Kidney capillary endothelial cell (primary cell): ENCODE measurements around the gene GAGE12G.
A peak's percentile ranks its signal among the peaks of the same experiment; 100 is the strongest.
"Not testable (repeated sequence)": the region's sequence is repeated elsewhere in the genome, so short reads cannot be mapped to it uniquely, and the experiment has no call there.

Source experiments
- DNase-seq: peaks from one replicate; pipeline ENCODE4 v3.0.0-alpha.2; 2018; ENCODE audit warnings: low spot score

GAGE12G gene, protein sequence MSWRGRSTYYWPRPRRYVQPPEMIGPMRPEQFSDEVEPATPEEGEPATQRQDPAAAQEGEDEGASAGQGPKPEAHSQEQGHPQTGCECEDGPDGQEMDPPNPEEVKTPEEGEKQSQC

DNA sequence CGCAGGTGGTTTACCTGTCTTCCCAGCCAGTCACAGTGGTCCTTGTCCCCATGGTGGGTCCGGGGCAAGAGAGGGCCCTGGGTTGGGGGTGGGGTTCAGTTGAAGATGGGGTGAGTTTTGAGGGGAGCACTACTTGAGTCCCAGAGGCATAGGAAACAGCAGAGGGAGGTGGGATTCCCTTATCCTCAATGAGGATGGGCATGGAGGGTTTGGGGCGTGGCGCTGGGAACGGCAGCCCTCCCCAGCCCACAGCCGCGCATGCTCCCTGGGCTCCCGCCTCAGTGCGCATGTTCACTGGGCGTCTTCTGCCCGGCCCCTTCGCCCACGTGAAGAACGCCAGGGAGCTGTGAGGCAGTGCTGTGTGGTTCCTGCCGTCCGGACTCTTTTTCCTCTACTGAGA lies at the start of gene GAGE12G:
GAGE12G (plus strand) TSS at position 301 of the 400 bp plus-strand sequence. CDS start 1,155 bp downstream, outside the sequence.
- not testable (repeated sequence) for DNase-seq

DNA sequence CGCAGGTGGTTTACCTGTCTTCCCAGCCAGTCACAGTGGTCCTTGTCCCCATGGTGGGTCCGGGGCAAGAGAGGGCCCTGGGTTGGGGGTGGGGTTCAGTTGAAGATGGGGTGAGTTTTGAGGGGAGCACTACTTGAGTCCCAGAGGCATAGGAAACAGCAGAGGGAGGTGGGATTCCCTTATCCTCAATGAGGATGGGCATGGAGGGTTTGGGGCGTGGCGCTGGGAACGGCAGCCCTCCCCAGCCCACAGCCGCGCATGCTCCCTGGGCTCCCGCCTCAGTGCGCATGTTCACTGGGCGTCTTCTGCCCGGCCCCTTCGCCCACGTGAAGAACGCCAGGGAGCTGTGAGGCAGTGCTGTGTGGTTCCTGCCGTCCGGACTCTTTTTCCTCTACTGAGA lies 38.3 kb upstream of the GAGE12G start, which contains the start of gene GAGE12C:
GAGE12C (plus strand) TSS at position 301 of the 400 bp plus-strand sequence. CDS start 1,155 bp downstream, outside the sequence.
- not testable (repeated sequence) for DNase-seq

DNA sequence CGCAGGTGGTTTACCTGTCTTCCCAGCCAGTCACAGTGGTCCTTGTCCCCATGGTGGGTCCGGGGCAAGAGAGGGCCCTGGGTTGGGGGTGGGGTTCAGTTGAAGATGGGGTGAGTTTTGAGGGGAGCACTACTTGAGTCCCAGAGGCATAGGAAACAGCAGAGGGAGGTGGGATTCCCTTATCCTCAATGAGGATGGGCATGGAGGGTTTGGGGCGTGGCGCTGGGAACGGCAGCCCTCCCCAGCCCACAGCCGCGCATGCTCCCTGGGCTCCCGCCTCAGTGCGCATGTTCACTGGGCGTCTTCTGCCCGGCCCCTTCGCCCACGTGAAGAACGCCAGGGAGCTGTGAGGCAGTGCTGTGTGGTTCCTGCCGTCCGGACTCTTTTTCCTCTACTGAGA lies 28.8 kb upstream of the GAGE12G start, which contains the start of gene GAGE12D:
GAGE12D (plus strand) TSS at position 301 of the 400 bp plus-strand sequence. CDS start 1,155 bp downstream, outside the sequence.
- not testable (repeated sequence) for DNase-seq

DNA sequence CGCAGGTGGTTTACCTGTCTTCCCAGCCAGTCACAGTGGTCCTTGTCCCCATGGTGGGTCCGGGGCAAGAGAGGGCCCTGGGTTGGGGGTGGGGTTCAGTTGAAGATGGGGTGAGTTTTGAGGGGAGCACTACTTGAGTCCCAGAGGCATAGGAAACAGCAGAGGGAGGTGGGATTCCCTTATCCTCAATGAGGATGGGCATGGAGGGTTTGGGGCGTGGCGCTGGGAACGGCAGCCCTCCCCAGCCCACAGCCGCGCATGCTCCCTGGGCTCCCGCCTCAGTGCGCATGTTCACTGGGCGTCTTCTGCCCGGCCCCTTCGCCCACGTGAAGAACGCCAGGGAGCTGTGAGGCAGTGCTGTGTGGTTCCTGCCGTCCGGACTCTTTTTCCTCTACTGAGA lies 19.2 kb upstream of the GAGE12G start, which contains the start of gene GAGE12E:
GAGE12E (plus strand) TSS at position 301 of the 400 bp plus-strand sequence. CDS start 1,155 bp downstream, outside the sequence.
- not testable (repeated sequence) for DNase-seq

DNA sequence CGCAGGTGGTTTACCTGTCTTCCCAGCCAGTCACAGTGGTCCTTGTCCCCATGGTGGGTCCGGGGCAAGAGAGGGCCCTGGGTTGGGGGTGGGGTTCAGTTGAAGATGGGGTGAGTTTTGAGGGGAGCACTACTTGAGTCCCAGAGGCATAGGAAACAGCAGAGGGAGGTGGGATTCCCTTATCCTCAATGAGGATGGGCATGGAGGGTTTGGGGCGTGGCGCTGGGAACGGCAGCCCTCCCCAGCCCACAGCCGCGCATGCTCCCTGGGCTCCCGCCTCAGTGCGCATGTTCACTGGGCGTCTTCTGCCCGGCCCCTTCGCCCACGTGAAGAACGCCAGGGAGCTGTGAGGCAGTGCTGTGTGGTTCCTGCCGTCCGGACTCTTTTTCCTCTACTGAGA lies 9.7 kb upstream of the GAGE12G start, which contains the start of gene GAGE12F:
GAGE12F (plus strand) TSS at position 301 of the 400 bp plus-strand sequence. CDS start 1,155 bp downstream, outside the sequence.
- not testable (repeated sequence) for DNase-seq

DNA sequence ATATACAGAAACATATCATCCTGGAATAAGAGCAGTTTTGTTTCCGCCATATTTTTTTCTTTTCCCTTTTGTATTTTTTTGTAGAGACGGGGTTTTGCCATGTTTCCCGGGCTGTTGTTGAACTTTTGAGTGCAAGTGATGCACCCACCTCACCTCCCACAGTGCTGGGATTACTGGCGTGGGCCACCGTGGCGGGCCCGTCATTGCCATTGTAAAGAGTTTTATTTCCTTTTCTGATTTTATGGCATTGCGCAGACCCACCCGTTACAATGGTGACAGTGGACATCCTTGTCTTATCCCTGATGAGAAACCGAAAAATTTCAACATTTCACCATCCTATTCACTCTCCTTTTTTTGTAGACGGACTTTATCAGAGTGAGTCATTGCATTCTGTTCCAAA lies 1.5 kb upstream of the GAGE12G start:
- not testable (repeated sequence) for DNase-seq

DNA sequence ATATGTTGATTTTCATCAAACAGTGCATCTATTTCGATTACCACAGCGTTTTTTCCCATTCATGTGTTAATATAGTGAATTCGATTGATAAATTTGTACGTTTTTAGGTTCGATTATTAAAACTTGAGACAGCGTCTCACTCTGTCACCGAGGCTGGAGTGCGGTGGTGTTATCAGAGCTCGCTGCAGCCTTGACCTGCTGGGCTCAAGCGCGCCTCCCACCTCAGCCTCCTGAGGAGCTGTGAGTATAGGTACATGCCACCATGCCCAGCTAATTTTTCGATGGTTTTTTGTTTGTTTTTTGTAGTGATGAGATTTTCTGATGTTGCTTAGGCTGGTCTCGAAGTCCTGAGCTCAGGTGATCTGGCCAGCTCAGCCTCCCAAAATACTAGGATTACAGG lies 1.0 kb upstream of the GAGE12G start:
- DNase-seq = not testable (repeated sequence)

DNA sequence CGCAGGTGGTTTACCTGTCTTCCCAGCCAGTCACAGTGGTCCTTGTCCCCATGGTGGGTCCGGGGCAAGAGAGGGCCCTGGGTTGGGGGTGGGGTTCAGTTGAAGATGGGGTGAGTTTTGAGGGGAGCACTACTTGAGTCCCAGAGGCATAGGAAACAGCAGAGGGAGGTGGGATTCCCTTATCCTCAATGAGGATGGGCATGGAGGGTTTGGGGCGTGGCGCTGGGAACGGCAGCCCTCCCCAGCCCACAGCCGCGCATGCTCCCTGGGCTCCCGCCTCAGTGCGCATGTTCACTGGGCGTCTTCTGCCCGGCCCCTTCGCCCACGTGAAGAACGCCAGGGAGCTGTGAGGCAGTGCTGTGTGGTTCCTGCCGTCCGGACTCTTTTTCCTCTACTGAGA lies 9.4 kb downstream of the GAGE12G start, which contains the start of gene GAGE12H:
GAGE12H (plus strand) TSS at position 301 of the 400 bp plus-strand sequence. CDS start 1,155 bp downstream, outside the sequence.
- not testable (repeated sequence) for DNase-seq

DNA sequence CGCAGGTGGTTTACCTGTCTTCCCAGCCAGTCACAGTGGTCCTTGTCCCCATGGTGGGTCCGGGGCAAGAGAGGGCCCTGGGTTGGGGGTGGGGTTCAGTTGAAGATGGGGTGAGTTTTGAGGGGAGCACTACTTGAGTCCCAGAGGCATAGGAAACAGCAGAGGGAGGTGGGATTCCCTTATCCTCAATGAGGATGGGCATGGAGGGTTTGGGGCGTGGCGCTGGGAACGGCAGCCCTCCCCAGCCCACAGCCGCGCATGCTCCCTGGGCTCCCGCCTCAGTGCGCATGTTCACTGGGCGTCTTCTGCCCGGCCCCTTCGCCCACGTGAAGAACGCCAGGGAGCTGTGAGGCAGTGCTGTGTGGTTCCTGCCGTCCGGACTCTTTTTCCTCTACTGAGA lies 19.0 kb downstream of the GAGE12G start, which contains the start of gene GAGE2A:
GAGE2A (plus strand) TSS at position 301 of the 400 bp plus-strand sequence. CDS start 1,155 bp downstream, outside the sequence.
- not testable (repeated sequence) for DNase-seq

DNA sequence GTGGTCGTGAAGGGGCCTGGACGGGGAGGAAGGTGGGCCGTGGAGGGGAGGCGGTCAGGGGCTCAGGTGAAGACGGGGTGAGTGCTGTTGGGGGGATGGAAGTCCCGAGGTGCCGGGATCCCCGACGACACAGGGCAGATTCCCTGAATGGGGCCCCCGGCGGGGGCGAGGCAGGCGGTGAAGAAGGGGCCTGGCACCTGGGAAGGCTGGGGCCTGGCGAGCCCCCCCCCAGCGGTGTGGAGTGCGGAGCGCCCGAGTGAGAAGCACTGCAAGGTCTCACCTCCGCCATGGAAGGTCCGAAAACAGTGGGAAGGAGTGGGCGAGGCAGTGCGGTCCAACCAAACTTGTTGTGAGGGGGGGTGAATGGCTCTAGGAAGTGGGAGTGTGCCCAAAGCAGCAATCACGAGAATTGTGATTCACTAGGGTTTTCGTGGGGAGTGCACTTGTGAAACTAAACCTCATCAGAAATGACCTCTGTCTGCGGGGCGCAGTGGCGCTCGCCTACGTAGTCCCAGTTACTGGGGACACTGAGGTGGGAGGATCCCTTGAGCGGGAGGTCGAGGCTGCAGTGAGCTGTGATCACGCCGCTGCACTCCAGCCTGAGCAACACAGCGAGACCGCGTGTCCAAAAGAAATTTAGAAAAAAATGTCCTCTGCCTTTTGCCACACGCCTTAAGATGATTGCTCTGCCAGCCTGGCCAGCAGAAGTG lies 19.7 kb downstream of the GAGE12G start:
- DNase-seq = not testable (repeated sequence)

DNA sequence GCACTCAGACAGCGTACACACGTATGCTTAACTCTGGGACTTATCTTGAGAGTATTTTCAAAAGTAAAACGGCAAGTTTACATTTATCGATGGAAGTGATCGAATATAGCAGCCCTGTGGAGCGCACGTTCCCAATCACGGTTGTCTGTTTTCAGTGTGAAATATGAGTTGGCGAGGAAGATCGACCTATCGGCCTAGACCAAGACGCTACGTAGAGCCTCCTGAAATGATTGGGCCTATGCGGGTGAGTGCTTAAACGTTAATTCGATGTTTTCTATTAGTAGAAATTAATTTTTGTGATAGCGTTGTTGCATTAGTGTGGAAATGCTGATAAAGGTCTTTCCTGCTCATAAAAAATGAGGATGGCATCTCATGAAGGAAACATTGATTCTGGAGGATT lies 20.3 kb downstream of the GAGE12G start:
- DNase-seq = not testable (repeated sequence)

DNA sequence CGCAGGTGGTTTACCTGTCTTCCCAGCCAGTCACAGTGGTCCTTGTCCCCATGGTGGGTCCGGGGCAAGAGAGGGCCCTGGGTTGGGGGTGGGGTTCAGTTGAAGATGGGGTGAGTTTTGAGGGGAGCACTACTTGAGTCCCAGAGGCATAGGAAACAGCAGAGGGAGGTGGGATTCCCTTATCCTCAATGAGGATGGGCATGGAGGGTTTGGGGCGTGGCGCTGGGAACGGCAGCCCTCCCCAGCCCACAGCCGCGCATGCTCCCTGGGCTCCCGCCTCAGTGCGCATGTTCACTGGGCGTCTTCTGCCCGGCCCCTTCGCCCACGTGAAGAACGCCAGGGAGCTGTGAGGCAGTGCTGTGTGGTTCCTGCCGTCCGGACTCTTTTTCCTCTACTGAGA lies 28.5 kb downstream of the GAGE12G start, which contains the start of gene GAGE1:
GAGE1 (plus strand) TSS at position 301 of the 400 bp plus-strand sequence. CDS start 1,155 bp downstream, outside the sequence.
- DNase-seq = not testable (repeated sequence)

DNA sequence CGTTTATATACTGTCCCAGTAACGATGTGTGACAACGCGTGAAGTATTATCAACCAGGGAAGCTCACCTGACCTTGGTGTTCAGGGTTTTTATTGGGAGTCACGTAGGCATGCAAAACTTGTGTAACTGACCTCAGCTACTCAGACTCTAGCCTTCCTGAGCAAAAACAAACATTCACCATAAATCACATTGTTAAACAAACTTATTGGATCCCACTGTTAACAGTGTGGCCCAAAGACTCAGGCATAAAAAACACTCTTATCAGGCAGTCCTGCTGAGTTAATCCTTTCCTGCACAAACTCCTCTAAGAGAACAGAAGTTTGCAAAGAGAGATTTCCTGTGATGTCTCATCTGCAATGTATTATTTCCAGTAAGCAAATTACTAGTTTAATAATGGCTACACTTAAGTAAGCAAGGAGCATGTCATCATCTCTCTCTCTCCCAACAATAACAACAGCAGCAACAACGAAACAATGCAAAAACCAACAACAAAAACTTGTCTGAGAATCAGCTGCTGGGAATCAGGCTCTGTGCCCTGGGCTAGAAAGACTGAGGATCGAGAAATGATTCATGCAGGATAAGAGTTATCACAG lies 40.6 kb downstream of the GAGE12G start:
- peak; percentile 1 for DNase-seq

DNA sequence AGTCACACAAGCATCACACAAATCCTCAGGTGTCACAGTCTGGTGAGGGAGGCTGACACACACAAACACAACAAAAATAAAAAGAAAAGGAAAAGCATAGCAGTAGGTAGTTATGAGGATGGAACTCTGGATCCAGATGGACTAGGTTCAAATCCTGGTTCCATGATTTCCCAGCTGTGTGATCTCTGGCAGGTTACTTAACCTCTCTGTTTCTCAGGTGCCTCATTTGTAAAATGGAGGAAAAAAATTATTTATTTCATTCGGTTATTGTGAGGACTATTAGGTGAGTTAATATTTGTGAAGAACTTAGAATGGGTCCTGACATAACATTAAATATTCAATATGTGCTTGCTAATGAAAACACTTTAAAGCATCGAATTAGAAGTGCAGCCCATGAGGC lies 48.4 kb downstream of the GAGE12G start:
- no peak for DNase-seq
